Measurements from ENCODE around the gene JPT2.

DNA sequence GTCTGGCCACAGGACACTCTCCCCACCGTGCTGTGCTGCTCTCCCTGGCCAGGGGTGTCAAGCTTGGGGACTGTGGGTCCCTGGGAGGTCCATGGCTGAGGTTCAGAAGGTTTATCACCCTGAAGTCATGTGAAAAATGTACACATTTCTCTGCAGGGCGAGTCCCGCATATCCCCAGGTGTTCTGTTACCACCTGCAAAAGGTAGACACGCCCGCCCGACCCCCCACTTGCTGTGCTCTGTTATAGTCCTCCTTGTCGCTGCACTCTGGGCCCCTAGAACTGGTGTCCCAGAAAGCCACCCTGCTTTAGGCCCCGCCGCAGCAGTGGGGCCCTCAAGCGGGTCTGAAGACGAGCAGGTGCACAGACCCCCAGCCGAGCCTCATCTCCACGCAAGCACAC is 11.8 kb downstream of the JPT2 start:
- TF ChIP-seq EZH2 (IDR thresholded peaks at IDR 0.05; ENCODE audit: borderline replicate concordance, control insufficient read depth, low read depth, low read length) (no peak), CTCF (IDR thresholded peaks at IDR 0.05 in 2 of 3, conservative IDR thresholded peaks at IDR 0.05 in 1 of 3; ENCODE audit: control insufficient read depth in 2 of 3, extremely low read depth in 1 of 3, insufficient read depth in 1 of 3, low read depth in 3 of 3, low read length in 3 of 3) (no peak), RB1 (IDR thresholded peaks at IDR 0.05; ENCODE audit: borderline replicate concordance) (no peak), SIX5 (IDR thresholded peaks at IDR 0.05; ENCODE audit: low read depth, low read length, severe bottlenecking) (no peak)
